Motor neuron (in vitro differentiated cells): ENCODE results near the gene DNMT3L. TPM values are rescaled to one million over a fixed set of nuclear protein-coding genes. Genes with fewer than 3 reads are reported as not detected.
"Not testable (repeated sequence)": the region's sequence is repeated elsewhere in the genome, so short reads cannot be mapped to it uniquely, and the experiment has no call there.

Source experiments
- ATAC-seq, 8 experiments: fragments of 200-7000 bp; cut with Tn5 transposase; replicated peaks in 6 of 8; 2 replicates each; pipeline ENCODE4 v1.8.0; 2021; ENCODE audit warnings: mild to moderate bottlenecking in 8 of 8, moderate library complexity in 8 of 8
- H3K27ac ChIP-seq, 2 donors: fragments of 250-450 bp; sonication (Bioruptor Pico); 2 replicates each; pipeline ENCODE4 v1.9.0; 2021; ENCODE audit warnings: antibody characterized with exemption in 2 of 2, mild to moderate bottlenecking in 2 of 2, moderate library complexity in 1 of 2
- H3K4me1 ChIP-seq, 2 donors: fragments of 250-450 bp; sonication (Bioruptor Pico); replicated peaks in 1 of 2; 2 replicates each; pipeline ENCODE4 v1.6.1; 2021; ENCODE audit warnings: antibody characterized with exemption in 2 of 2, mild to moderate bottlenecking in 2 of 2, moderate library complexity in 1 of 2
- H3K4me3 ChIP-seq, 5 donors: fragments of 250-450 bp; sonication (Bioruptor Pico); 2 replicates each; pipeline ENCODE4 v1.9.0; 2021; ENCODE audit warnings: antibody characterized with exemption in 5 of 5, mild to moderate bottlenecking in 5 of 5, moderate library complexity in 4 of 5
- WGBS, 10 experiments: fragments of 450-650 bp; shearing (Covaris generic); methylation state at CpG; one replicate each; pipeline ENCODE4 v1.0.0; 2022; 5-methylcytosine and 5-hydroxymethylcytosine counted together
- in situ Hi-C, 9 experiments: fragments of 400-800 bp; cut with MboI; loops; one replicate each; pipeline ENCODE4 v1.15.0; 2021; ENCODE audit warnings: low sequenced_read_pairs in 9 of 9, low pct_unique_long_range_greater_than_20kb in 2 of 9; ENCODE audit not compliant: unreplicated experiment in 9 of 9
- total RNA-seq, 8 experiments: library from RNA; unstranded; fragments of 300-600 nt; gene quantifications; 2 replicates each; pipeline versions ENCODE4 v1.2.3 to v1.2.4, GENCODE V29; 2022

DNMT3L gene
- total RNA-seq, 8 experiments from 2014 or later: 0.19 to 1.2 (median 0.26) TPM; not detected in 4

DNA sequence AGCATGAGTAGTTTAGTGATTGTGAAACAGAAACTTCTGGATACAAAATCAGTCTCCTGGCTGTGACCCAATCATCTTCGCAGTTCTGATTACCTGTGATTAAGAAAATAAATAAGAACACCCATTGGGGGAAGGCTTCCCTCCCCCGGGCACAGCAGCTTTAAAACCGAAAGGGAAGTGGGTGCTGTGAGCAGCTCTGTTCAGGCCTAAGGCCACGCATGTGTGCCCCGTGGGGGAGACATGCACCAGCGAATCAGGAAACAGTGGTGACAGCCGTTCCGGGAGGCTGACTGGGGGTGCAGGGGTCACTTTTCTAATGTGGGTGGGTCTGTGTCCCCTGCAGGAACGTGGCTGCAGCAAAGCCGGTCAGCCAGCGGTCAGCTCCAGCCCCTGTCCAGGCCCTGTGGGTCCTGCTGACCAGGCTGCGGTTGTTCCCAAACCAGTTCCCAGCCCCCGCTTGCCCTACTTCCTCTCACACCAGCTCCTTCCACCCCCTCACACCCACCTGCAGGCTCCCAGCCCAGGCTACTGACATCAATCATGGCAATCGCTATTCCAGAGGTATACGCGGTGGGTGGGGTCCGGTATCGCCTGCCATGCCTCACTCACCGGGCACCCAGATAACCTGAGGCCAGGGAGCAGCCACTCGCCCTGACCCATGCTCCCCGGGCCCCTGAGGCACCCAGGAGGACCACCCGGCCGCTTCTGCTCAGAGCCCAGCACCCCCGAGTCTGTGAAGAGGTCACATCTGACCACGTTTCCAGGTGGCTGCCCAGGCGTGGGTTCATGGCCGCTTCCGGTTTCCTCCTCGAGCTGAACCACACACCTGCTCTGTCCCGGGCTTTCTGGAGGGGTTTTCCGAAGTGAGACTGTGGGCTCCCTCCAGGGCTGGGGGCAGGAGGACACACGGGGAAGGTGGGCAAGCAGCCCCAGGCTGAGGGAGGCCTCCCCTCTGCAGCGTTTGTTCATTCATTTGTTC, 54.7 kb downstream of the DNMT3L start:
- ATAC-seq, H3K4me3 ChIP-seq, H3K4me1 ChIP-seq, in situ Hi-C loops, H3K27ac ChIP-seq: not testable (repeated sequence)
- WGBS, 10 experiments: no CpG with 5 or more reads among the region's 33 CpGs

DNA sequence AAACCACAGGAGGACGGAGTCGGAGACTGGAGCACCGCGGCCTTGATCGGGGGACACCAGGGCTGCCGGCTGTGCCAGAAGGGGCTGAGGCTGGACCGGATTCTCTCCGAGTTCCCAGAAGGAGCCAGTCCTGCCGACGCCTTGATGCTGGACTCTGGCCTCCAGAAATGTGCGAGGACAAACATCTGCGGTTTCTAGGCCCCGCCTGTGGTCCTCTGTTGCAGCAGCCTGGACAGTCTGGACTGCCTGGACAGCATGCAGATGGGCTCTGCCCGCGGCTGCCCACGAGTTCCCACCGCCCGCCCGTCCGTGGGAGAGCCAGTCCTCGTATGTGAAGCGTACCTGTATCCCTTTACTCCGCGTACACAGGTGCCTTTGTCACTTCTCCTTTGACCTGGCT, 55.5 kb downstream of the DNMT3L start:
- no CpG with 5 or more reads among the region's 24 CpGs for WGBS, 10 experiments
- in situ Hi-C loops: not testable (repeated sequence)

DNA sequence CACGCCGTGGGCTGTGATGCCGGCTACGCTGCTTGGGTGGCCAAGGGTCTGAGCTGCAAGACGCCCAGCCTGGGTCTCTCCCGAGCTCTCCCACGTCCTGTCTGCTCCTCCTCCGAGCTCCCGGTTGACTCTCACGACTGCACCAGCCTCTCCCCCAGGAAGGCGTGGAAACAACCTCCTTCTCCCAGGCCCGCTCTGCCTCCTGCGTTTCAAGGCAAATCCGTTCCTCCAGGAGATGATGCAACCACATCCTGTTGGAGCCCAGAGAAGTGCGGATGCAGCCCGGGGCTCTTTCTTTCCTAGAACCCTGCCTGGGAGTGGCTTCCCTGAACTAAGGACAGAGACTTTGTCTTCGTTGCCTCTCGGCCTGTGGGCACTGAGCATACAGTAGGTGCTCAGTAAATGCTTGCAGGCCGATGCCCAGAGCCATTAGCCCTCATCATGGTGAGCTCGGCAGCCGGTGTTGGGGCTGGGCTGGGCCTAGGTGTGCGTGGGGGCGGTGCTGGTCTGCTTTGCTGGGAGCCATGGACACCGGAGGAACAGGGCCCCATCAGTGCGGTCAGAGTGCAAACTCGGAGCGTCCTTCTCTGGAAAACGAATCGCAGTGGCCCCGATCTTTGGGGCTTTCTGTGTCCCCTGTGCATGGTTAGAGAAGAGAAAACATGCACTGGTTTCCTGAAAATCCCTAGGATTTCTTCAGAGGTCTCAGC, 59.0 kb downstream of the DNMT3L start:
- H3K4me3 ChIP-seq, H3K4me1 ChIP-seq, H3K27ac ChIP-seq, in situ Hi-C loops: not testable (repeated sequence)
- no CpG with 5 or more reads among the region's 30 CpGs for WGBS, 10 experiments
- peak in 2 of 8 experiments; percentile 61 to 80 for ATAC-seq

More for the DNA sequence above, 55.5 kb downstream of the DNMT3L start:
- not testable (repeated sequence) for H3K4me3 ChIP-seq, H3K27ac ChIP-seq, H3K4me1 ChIP-seq
- ATAC-seq: peak in 1 of 8 experiments; percentile 15

DNA sequence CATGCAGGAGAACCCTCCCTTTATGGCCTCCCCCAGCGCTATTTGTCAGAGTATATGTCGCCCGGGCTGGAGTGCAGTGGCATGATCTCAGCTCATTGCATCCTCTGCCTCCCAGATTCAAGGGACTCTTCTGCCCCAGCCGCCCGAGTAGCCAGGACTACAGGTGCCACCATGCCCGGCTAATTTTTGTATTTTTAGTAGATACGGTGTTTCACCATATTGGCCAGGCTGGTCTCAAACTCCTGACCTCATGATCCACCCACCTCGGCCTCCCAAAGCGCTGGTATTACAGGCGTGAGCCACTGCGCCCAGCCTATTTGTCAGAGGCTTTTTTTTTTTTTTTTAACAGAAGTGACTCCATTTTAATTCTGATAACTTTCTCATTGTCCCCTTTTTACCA, 61.7 kb downstream of the DNMT3L start:
- H3K4me1 ChIP-seq, H3K4me3 ChIP-seq, H3K27ac ChIP-seq, ATAC-seq, in situ Hi-C loops: not testable (repeated sequence)
- WGBS, 10 experiments: 79 to 98% (median 86%) methylated on average over 3 to 8 of the region's 11 CpGs; no CpG with 5 or more reads in 6 of the 10 experiments

DNA sequence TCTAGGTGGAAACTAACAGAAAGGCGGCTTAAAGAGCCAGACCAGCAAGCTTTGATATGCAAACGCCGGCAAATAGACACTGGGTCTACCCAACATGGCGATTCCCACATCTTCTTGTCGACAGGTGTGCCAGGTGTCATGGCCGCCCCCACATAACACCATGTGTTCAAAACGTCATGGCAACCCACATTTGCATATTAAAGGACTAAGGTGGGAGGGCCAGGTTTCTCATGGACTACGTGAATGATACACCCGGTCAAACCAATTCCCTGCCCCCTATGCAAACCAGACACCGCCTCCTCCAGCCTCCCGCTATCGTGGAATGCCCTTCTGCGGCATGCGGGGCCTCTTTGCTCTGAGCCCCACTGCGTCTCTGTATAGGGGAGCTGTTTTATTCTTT, 62.2 kb downstream of the DNMT3L start:
- WGBS, 10 experiments: 81 to 100% (median 87%) methylated on average over 1 to 9 of the region's 15 CpGs; no CpG with 5 or more reads in 6 of the 10 experiments
- in situ Hi-C loops: no loop called here
- no peak overlapping the region for H3K4me3 ChIP-seq
- H3K27ac ChIP-seq: no peak overlapping the region
- no peak for ATAC-seq
- H3K4me1 ChIP-seq: peaks cover 0 to 5% of the 10 kb centered on the region in 2 donors

DNA sequence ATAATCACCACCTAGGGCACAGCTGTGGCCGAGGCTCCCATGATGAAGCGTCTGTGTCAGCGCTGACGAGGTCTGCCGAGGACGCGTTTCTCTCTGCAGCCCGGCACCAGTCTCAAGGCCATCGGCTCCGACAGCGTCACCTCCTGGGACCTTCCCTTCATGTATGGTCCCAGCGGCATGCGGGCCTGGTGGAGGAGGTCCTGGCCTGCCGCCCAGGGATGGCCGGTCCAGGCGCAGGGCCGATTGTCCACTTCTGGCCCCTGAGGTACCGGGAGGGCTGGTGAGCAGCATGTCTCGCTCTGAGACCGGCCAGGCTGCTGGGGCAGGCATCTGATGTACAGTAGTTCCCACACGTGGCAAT, 64.6 kb downstream of the DNMT3L start:
- in situ Hi-C loops, H3K4me3 ChIP-seq, H3K4me1 ChIP-seq, H3K27ac ChIP-seq, ATAC-seq: not testable (repeated sequence)
- no CpG with 5 or more reads among the region's 21 CpGs for WGBS, 10 experiments

Other genes starting within 250 kb of the DNMT3L start
- gene TRAPPC10, start 249.6 kb downstream of the DNMT3L start, total RNA-seq: 10 to 100 TPM; 10.1 to 39.8 (median 19.0) TPM
- gene PWP2, start 154.5 kb downstream of the DNMT3L start, total RNA-seq: 10 to 100 TPM in 5 of 8 experiments, 1 to 10 TPM in 2, under 1 TPM in 1; 0.81 to 22.4 (median 10.8) TPM
- 10 to 100 TPM in 7 of 8 experiments, 1 to 10 TPM in 1; 9.5 to 85.8 (median 46.0) TPM for gene GATD3, start 128.2 kb downstream of the DNMT3L start, total RNA-seq
- 1 to 10 TPM in 4 of 8 experiments, under 1 TPM in 4; 0.09 to 8.9 (median 0.71) TPM for gene ICOSLG, start 21.0 kb downstream of the DNMT3L start, total RNA-seq
- gene AIRE, start 24.0 kb upstream of the DNMT3L start, total RNA-seq: under 1 TPM in 7 of 8 experiments, not detected in 1; 0.05 to 0.58 (median 0.21) TPM
- 100 to 1,000 TPM in 2 of 8 experiments, 10 to 100 TPM in 6; 43.6 to 204 (median 61.9) TPM for gene PFKL, start 38.2 kb upstream of the DNMT3L start, total RNA-seq
- 10 to 100 TPM; 12.5 to 19.0 (median 16.7) TPM for gene CFAP410, start 77.5 kb upstream of the DNMT3L start, total RNA-seq
- gene TRPM2, start 91.7 kb upstream of the DNMT3L start, total RNA-seq: under 1 TPM; 0.05 to 0.35 (median 0.15) TPM
- gene LRRC3, start 193.6 kb upstream of the DNMT3L start, total RNA-seq: 1 to 10 TPM in 5 of 8 experiments, under 1 TPM in 3; 0.18 to 4.8 (median 2.6) TPM